HL-60 (cell line): ENCODE data around the gene OR51G2.

Source experiments
- DNase-seq, 2 experiments: peaks; one replicate each; pipeline ENCODE4 v3.0.0-alpha.2; 2010 to 2020; ENCODE audit warnings: low read depth in 1 of 2, low spot score in 1 of 2
- H3K27ac ChIP-seq: fragments of 250-450 bp; sonication (Bioruptor Pico); replicated peaks from 2 replicates; pipeline ENCODE4 v1.5.1; 2020; ENCODE audit warnings: mild to moderate bottlenecking, moderate library complexity
- H3K27me3 ChIP-seq: fragments of 250-450 bp; sonication (Bioruptor Pico); 2 replicates; pipeline ENCODE4 v1.5.1; 2021; ENCODE audit warnings: mild to moderate bottlenecking, moderate library complexity; ENCODE audit not compliant: insufficient read depth, poor library complexity, severe bottlenecking
- H3K4me3 ChIP-seq: replicated peaks from 2 replicates; pipeline ENCODE4 v1.5.1; 2011; ENCODE audit warnings: mild to moderate bottlenecking, control low read depth, low read length; ENCODE audit not compliant: insufficient read depth
- CTCF ChIP-seq: IDR thresholded peaks from one replicate; pipeline ENCODE4 v1.5.1; 2011; ENCODE audit warnings: low read length, control low read depth, inconsistent platforms; ENCODE audit not compliant: insufficient read depth
- GABPA ChIP-seq: IDR thresholded peaks from 2 replicates; pipeline ENCODE4 v1.6.1; 2012; ENCODE audit warnings: low read depth
- POLR2AphosphoS5 ChIP-seq: IDR thresholded peaks from 2 replicates; pipeline ENCODE4 v1.6.1; 2012; ENCODE audit warnings: low read depth
- REST ChIP-seq: IDR thresholded peaks from 2 replicates; pipeline ENCODE4 v1.6.1; 2012; ENCODE audit warnings: low read depth; ENCODE audit not compliant: insufficient replicate concordance
- SPI1 ChIP-seq: IDR thresholded peaks from 2 replicates; pipeline ENCODE4 v1.6.1; 2012; ENCODE audit warnings: low read depth, mild to moderate bottlenecking, borderline replicate concordance

Gene OR51G2

GRCh38 chr11:4863876-4864275 lies 55.3 kb downstream of the OR51G2 start:
- Histone ChIP-seq H3K4me3 (no peak overlapping the region), H3K27ac (no peak overlapping the region), H3K27me3 (no peaks in the 10 kb centered on the region)
- TF ChIP-seq REST (no peak), CTCF (no peak), SPI1 (no peak), POLR2AphosphoS5 (no peak), GABPA (no peak)
- no peak for DNase-seq
